HG03432 (cell line): ENCODE measurements around the gene MRPS7.

ENCODE experiments used
- ATAC-seq: cut with Tn5 transposase; IDR thresholded peaks from one replicate; pipeline ENCODE4 v1.9.1; 2021; ENCODE audit warnings: mild to moderate bottlenecking, moderate library complexity; ENCODE audit not compliant: unreplicated experiment

Gene MRPS7

GRCh38 chr17:75261336-75262111 is at the start of gene MRPS7, which contains the start of gene GGA3:
Gene MRPS7 (plus strand): TSS chr17:75261879. CDS start chr17:75261901, 22 bp downstream.
Gene GGA3 (minus strand): TSS chr17:75261606. CDS start chr17:75261587, 19 bp downstream.
- ATAC-seq, result peak; percentile 91

DNA sequence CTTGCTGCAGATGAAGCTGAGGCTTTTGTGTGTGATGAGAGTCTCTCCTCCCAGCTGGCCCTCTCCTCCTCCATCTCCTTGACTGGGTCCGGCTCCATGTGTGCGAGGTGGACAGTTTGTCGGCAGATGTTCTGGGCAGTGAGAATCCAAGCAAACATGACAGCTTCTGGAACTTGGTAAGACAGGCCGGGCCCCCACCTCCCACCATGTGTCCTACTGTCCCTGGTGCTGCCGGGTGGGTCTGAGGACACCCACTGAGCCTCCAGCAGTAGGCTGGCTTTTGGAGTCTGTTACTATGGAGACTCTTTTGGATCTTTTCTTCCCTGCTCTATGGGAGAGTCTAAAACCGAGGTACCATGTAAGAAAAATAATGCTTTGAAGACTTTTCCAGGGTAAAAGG is 43.5 kb upstream of the MRPS7 start:
- no peak for ATAC-seq

- ATAC-seq, result no peak
These were observed 41.9 kb upstream of the MRPS7 start for GRCh38 chr17:75219815-75220214.

DNA sequence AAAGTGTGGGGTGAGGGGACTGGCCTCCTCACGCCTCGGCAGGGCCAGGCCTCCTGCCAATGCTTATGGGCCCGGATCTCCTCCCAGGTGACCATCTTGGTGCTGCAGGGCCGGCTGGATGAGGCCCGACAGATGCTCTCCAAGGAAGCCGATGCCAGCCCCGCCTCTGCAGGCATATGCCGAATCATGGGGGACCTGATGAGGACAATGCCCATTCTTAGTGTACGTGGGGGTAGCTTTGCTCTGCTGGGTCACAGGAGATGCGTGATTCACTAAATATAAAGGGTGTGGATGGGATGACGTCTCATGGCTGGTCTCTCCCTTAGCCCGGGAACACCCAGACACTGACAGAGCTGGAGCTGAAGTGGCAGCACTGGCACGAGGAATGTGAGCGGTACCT is 36.7 kb upstream of the MRPS7 start:
- ATAC-seq, result no peak

GRCh38 chr17:75227729-75228128 is 34.0 kb upstream of the MRPS7 start:
- ATAC-seq, result no peak

- ATAC-seq, result no peak
These were observed 33.4 kb upstream of the MRPS7 start for GRCh38 chr17:75228305-75228704.

- ATAC-seq, result no peak
These were observed 32.8 kb upstream of the MRPS7 start for GRCh38 chr17:75228847-75229246.

DNA sequence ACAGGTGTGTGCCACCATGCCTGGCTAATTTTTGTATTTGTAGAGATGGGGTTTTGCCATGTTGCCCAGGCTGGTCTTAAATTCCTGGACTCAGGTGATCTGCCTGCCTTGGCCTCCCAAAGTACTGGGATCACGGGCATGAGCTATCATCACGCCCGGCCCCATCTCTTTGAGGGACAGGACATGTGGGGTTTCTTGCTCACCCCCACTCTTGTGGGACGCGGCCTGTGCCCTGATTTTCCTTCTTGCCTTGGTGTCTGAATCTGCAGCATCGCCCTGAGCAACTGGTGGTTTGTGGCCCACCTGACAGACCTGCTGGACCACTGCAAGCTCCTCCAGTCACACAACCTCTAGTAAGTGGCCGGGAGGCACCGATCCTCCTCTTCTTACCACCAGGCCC is 30.6 kb upstream of the MRPS7 start:
- no peak for ATAC-seq

DNA sequence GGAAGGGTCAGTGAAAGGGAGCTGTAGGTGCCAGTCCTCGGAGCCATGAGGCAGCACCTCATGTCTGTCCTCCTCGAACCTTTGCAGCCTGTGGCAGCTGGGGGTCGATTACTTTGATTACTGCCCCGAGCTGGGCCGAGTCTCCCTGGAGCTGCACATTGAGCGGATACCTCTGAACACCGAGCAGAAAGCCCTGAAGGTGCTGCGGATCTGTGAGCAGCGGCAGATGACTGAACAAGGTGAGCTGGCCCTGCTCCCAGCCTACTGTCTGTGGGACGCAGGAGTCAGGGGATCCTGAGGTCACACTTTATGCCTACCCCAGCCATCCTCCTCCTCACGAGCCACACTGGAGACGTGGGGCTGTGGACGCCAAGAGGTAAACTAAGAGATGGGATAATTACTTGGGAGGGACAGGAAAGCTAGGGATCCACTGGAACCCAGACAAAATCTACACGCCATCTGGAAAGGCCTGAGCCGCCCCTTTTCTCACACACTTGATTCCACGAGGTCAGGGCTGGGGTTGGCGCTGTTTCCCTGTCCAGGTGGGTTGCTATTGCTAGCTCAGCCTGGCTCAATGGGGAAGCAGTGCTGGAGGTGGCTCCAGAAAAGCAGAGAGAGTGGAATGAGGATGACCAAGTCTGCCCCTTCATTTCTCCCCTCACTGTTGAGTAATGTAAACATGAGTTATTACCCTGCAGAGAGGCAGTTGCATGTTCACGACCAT is 29.8 kb upstream of the MRPS7 start:
- ATAC-seq, result no peak

GRCh38 chr17:75232786-75233185 is 28.9 kb upstream of the MRPS7 start:
- ATAC-seq, result no peak

DNA sequence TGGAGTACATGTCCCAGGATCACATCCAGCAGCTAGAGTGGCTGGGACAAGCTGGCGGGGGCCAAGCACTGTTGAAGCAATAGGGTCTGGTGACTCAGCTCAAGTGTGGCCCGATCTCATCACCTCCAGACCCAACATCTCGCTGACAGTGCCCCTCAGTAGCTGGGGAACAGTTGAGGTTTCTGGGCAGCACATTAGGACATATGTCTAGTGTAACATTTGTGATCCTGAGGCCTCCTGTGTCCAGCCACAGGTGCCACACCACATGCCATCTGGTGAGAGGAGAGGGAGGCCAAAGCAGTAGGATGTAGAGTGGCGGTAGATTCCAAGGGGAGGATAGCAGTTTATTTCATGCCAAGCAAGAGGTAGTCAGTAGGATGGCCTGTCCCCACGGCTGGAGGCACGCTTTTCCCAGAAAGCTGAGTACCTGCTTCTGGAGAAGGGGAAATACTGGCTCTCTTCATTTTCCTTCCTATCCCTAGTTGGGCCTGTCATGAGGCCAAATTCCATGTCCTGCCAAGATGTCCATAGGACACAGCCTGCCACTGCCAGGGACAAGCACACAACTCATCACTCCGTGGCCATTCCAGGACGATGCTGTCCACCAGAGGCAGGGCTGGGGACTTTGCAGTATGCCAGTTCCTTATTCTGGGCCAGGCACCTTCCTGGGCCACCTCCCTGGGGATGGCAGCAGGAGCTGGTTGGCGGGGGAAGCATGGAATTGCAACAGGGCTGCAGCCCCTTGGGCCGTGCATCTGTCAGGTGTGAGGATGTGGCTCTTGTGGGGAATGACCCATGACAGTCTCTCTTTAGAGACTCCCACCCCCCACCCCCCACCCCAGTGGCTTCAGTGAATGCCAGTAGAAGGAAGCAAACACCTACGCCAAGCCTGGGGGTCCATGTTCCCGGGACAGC is 24.3 kb upstream of the MRPS7 start:
- no peak for ATAC-seq

- ATAC-seq, result no peak
These were observed 23.6 kb upstream of the MRPS7 start for GRCh38 chr17:75238020-75238580.

- no peak for ATAC-seq
These were observed 22.9 kb upstream of the MRPS7 start for GRCh38 chr17:75238684-75239191.

GRCh38 chr17:75239214-75239613 is 22.5 kb upstream of the MRPS7 start:
- ATAC-seq, result no peak

- ATAC-seq, result no peak
These were observed 21.8 kb upstream of the MRPS7 start for GRCh38 chr17:75239778-75240393.

- no peak for ATAC-seq
These were observed 21.1 kb upstream of the MRPS7 start for GRCh38 chr17:75240394-75241142.

DNA sequence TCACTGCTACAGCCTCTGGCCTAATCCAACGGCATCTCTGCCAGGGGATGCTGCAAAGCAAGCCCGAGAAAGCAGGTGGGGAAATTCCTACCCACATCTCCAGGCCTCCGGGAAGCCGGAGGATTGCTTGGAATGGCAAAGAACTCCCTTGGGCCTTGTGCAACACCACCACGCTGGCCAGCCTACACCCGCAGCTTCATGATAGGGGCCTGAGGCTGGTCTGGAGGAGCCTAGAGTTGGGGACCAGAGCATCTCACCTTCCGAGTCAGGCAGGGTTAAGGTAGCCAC is 20.6 kb upstream of the MRPS7 start:
- ATAC-seq, result no peak

DNA sequence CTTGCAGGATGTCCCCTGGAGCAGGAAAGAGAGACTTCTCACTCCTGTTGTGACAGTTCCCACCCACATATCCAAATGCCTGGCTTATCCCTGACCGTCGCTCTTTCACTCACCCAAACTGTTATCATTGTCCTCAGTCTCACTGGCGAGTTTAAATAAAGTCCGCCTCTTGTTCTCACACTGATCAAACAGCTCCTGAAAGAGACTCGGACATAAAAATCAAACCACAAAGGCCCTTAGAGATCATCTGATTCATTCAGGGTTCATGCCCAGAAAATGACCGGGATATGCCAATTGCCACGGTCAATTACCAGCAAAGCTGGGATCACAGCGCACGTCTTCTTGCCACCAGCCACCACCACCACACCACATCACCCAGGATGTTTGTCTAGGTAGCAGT is 20.2 kb upstream of the MRPS7 start:
- no peak for ATAC-seq

DNA sequence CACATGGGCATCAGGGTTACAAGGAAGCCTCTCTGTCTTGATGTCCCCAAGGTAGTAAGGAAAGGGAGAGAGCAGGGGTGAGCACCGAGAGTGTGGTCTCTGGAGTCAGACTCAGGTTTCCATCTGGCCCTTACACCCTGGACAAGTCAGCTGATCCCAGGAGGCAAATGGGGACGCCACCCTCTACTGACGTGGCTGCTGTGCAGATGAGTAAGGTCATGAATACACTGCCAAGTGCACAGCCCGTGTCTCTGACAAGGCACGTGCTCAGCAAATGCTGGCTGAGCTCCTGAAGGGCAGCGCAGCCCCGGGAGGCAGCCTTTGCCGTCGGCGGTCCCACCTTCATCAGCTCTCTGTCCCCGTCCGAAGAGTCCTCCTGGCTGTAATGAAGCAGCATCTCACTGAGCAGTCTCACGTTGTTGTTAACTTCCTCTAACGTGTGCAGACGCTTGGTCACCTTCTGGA is 19.7 kb upstream of the MRPS7 start:
- no peak for ATAC-seq
